Inflammatory macrophage treated with lipopolysaccharide for 1 hour (primary cell): ENCODE data around the gene YJEFN3.

Experiments
- DNase-seq, 2 donors: peaks; one replicate each; pipeline ENCODE4 v3.0.0-alpha.2; 2020 to 2022

Gene YJEFN3

GRCh38 chr19:19524053-19524452 lies 4.7 kb upstream of the YJEFN3 start:
- DNase-seq: no peak

GRCh38 chr19:19525611-19526380 lies 2.9 kb upstream of the YJEFN3 start:
- no peak for DNase-seq

- no peak for DNase-seq
These were observed 1.9 kb upstream of the YJEFN3 start for GRCh38 chr19:19526581-19527370.

- DNase-seq: no peak
These were observed 1.4 kb upstream of the YJEFN3 start for GRCh38 chr19:19527371-19527656.

GRCh38 chr19:19527674-19528625 lies 761 bp upstream of the YJEFN3 start:
- DNase-seq: no peak

- DNase-seq: no peak
These were observed 1.2 kb downstream of the YJEFN3 start for GRCh38 chr19:19529783-19530422.

GRCh38 chr19:19530423-19530804 lies 1.7 kb downstream of the YJEFN3 start:
- peak in 1 of 2 donors; percentile 30 for DNase-seq

- DNase-seq: no peak
These were observed 2.2 kb downstream of the YJEFN3 start for GRCh38 chr19:19530889-19531288.

GRCh38 chr19:19531951-19532805 lies 3.5 kb downstream of the YJEFN3 start:
- peak; percentile 51 to 91 for DNase-seq

- DNase-seq: no peak
These were observed 4.3 kb downstream of the YJEFN3 start for GRCh38 chr19:19532806-19533701.

- DNase-seq: no peak
These were observed 5.1 kb downstream of the YJEFN3 start for GRCh38 chr19:19533841-19534240.

GRCh38 chr19:19534556-19535265 lies 6.0 kb downstream of the YJEFN3 start:
- no peak for DNase-seq

- no peak for DNase-seq
These were observed 6.8 kb downstream of the YJEFN3 start for GRCh38 chr19:19535311-19536191.

- peak; percentile 5 to 35 for DNase-seq
These were observed 8.7 kb downstream of the YJEFN3 start for GRCh38 chr19:19537075-19538048.

GRCh38 chr19:19538061-19538784 lies 9.5 kb downstream of the YJEFN3 start, which contains the start of gene CILP2:
Gene CILP2, plus strand, starts transcription at chr19:19538265. Its CDS starts 85 bp downstream, at chr19:19538350.
- DNase-seq: no peak

GRCh38 chr19:19538785-19539166 lies 10.1 kb downstream of the YJEFN3 start:
- no peak for DNase-seq

GRCh38 chr19:19539698-19540063 lies 11.0 kb downstream of the YJEFN3 start:
- DNase-seq: no peak
